Gastroesophageal sphincter (tissue), 3 donors: Measurements from ENCODE around the gene TSHZ2.

Experiments
- EP300 ChIP-seq: sonication (generic); formaldehyde crosslinking; IDR thresholded peaks from one replicate; pipeline ENCODE4 v1.6.1; 2017; ENCODE audit warnings: antibody characterized with exemption, mild to moderate bottlenecking
- POLR2A ChIP-seq, 2 donors: fragments of 450-650 bp; IDR thresholded peaks; one replicate each; pipeline ENCODE4 v1.6.1; 2017; ENCODE audit warnings: antibody characterized with exemption in 2 of 2, mild to moderate bottlenecking in 2 of 2, moderate library complexity in 1 of 2
- POLR2AphosphoS5 ChIP-seq: sonication (generic); formaldehyde crosslinking; IDR thresholded peaks from one replicate; pipeline ENCODE4 v1.6.1; 2017; ENCODE audit warnings: antibody characterized with exemption
- TF ChIP-seq, protein P1 (sequence below), 4 experiments: fragments of 200-600 bp in 2 of 4; fragments of 450-650 bp in 2 of 4; sonication (generic) in 1 of 4; IDR thresholded peaks; one replicate each; pipeline ENCODE4 v1.5.1; 2017 to 2019; ENCODE audit warnings: antibody characterized with exemption in 4 of 4, mild to moderate bottlenecking in 2 of 4, moderate library complexity in 2 of 4

DNA sequence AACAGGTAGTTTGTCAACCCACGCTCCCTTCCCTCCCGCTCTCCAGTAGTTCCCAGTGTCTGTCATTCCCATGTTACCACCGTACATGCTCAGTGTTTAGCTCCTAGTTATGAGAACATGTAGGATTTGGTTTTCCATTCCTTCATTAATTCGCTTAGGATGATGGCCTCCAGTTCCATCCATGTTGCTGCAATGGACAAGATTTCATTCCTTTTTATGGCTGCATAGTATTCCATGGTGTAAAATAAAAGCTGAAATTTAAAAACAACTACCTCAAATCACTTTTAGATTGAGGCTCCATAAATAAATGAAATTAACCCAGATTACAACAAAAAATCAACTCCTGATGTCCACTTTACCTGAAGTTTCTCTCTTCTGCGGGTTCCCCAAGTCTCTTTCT is 430.9 kb downstream of the TSHZ2 start:
- TF ChIP-seq POLR2A (IDR thresholded peaks at IDR 0.05) (no peak), POLR2AphosphoS5 (no peak), EP300 (no peak)
- TF ChIP-seq, protein P1, sequence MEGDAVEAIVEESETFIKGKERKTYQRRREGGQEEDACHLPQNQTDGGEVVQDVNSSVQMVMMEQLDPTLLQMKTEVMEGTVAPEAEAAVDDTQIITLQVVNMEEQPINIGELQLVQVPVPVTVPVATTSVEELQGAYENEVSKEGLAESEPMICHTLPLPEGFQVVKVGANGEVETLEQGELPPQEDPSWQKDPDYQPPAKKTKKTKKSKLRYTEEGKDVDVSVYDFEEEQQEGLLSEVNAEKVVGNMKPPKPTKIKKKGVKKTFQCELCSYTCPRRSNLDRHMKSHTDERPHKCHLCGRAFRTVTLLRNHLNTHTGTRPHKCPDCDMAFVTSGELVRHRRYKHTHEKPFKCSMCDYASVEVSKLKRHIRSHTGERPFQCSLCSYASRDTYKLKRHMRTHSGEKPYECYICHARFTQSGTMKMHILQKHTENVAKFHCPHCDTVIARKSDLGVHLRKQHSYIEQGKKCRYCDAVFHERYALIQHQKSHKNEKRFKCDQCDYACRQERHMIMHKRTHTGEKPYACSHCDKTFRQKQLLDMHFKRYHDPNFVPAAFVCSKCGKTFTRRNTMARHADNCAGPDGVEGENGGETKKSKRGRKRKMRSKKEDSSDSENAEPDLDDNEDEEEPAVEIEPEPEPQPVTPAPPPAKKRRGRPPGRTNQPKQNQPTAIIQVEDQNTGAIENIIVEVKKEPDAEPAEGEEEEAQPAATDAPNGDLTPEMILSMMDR (IDR thresholded peaks at IDR 0.05) = no peak
